Measurements from ENCODE around the gene DAPK2.
"Not testable (repeated sequence)": the region's sequence is repeated elsewhere in the genome, so short reads cannot be mapped to it uniquely, and the experiment has no call there.

Gene DAPK2

DNA sequence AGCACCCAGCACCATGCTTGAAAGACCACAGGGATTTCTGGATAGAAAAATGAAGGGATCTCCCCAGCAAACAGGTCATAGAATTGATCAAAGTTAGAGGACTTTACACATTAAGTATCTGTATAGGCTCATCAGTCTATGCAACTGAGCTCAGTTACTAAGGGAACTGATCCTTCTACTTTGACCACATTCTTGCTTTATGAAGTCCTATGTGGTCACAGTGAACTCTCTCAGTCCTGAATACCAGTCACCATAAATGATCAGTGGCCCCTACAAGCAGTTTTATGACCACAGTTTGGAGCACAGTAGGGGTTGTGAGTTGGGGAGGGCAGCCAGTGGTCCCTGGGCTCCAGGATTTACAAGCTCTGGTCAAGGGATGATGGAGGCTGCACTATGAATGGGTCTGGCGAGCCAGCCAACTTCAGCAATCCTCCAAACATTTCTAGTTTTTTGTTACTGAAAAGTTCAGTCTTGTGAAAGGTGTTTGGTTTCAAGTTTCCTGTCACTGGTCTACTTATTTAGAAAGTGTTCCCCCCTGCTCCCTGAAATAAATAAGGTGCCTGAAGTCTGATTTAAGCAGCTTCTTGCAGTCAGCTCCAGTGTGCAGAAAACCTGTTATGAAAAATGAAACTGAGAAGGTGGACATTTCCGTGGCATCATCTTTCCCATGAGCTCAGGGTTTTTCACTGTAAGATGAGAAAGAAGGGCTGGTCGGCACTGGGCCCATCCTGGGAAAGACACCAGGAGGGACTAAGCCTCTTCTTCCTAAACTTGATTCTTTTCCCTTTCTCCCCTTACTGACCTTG is 75.5 kb downstream of the DAPK2 start:
- DNase-seq = no peak

DNA sequence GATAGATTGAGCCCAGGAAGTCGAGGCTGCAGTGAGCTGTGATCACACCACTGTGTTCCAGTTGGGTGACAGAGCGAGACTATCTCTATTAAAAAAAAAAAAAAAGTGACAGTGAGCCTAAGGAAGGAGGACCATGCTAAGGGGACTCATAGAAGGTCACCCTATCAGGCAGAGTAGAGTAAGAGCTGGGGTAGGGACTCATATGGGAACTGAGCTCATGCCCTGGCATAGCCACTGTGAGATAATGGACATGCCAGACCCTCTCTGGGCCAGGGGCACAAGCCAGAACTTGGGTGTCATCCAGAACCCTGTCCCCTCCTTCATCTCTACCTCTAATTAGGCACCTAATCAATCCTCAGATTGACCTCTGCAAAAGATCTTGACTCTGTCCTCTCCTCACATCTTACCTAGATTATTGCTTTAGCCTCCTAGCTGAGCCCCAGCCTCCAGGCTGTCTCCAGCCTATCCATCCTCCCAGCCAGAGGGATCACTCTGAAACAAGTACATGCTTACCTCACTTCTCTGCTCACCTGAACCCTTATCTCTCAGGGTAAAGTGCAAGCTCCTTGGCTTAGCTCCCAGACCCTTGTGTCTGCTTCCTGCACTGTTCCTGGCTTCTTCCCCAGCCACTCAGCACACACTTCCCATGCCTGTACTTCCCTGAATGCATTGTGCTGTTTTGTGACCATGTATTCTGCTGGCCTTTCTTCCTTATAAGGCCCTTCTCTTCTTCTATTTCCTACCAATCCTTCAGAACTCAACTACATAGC is 76.4 kb downstream of the DAPK2 start:
- no peak for DNase-seq

DNA sequence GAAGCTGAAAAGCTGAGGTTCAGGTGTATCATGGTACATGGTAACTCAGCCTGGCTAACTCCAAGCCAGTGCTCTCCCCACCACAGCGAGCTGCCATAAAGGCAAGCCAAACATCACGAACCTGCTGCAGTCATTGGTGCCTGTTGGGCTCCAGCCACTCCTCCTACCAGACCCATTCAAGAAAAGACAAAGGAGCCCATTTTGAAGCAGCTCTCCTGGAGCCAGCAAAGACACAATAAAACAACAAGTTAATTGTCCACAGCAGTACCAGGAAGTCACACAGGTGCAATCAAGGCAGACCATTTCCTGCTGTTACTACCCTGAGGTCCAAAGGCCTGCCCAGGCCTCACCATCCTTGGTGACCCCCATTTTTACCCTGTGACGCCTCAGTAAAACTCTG is 77.6 kb downstream of the DAPK2 start:
- no peak for DNase-seq

DNA sequence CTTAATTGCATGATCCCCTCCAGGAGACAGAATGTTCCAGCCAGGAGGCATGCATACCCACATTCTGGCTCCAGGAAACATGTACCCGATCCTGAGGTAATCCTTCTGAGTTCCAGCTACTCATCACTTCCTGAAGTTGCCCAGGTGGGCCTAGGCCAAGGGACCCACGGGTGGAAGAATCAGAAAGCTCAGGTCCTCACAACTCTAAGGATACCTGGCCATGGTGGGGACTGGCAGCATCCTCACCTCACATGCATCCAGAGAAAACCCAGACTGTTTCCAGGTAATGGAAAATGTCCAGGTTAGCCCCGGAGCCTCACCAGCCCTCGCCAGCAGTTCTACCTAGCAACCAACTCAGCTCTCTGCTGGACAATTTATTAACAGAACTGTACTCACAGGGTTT is 78.2 kb downstream of the DAPK2 start:
- DNase-seq = no peak

DNA sequence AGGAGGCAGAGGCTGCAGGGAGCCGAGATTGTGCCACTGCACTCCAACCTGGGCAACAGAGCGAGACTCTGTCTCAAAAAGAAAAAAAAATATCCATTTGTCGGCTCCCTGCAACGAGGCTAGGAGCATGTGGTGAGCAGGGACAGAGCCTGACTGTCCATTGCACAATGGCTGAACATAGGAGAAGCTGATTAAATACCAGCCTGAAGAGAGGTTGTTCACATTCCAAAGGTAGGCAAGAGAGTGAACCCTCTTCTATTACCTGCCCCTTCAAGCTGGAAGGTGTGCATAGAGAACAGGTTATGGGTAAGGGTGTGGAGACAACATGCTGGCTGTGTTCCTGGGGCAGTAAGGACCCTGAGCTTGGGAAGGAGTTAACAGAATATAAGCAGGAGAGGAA is 78.7 kb downstream of the DAPK2 start:
- no peak for DNase-seq

DNA sequence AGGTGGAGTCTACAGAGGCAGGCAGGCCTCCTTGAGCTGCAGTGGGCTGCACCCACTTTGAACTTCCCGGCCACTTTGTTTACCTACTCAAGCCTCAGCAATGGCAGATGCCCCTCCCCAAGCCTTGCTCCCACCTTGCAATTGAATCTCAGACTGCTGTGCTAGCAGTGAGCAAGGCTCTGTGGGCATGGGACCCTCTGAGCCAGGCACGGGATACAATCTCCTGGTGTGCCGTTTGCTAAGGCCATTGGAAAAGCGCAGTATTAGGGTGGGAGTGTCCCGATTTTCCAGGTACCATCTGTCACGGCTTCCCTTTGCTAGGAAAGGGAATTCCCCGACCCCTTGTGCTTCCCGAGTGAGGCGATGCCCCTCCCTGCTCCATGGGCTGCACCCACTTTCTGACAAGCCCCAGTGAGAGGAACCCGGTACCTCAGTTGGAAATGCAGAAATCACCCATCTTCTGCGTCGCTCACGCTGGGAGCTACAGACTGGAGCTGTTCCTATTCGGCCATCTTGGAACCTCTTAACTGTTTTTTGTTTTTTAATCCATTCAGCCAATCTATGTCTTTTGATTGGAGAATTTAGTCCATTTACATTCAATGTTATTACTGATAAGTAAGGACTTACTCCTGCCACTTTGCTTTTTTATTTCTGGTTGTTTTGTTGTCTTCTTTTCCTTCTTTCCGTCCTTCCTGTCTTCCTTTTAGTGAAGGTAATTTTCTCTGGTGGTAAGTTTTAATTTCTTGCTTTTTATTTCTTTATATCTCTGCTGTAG is 83.2 kb downstream of the DAPK2 start:
- DNase-seq = not testable (repeated sequence)

GRCh38 chr15:63953524-63953923 is 92.8 kb downstream of the DAPK2 start:
- no peak for DNase-seq

DNA sequence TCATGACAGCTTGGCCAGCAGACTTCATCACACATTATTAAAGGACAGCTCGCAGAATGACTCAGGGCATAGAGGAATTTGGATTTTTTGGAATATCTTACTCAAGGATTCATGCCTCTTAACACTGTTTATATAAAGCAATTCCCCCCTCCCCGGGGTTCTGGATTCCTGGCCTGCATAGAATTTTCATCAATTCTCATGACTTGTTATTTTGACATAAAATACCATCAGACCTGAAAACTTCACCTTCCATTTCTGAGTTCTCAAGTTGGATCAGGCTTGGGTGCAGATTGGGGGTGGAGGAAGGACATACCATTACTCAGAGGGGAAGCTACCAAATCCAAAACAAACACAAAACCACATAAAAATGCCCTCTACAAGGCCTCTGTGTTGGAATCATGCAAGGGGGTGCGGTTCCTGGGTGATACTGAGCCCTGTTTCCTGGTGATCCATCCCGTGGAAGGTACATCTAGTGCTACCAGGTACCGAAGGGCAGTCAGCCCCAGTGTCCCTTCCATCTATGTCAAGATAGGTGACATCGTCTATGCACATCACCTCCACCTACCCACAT is 95.3 kb downstream of the DAPK2 start:
- DNase-seq = no peak

DNA sequence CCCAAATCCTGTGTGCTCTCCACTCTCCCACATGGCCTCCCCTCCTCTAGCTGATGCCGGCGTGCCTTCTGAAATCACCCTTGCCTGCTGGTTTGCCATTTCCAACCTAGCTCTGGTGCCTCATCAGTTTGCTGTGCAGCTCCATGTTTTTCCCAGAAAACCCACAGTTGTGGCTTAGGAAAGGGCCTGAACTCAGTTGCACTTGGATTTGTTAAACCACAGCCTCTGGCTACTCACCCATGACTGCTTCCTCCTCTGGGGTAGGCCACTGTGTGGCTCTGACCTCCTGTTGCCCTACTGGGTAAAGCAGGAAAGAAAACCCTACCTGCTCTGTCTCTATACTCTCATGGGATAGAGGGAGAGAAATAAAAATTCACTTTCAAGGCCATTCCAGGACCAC is 97.3 kb downstream of the DAPK2 start:
- DNase-seq = no peak

DNA sequence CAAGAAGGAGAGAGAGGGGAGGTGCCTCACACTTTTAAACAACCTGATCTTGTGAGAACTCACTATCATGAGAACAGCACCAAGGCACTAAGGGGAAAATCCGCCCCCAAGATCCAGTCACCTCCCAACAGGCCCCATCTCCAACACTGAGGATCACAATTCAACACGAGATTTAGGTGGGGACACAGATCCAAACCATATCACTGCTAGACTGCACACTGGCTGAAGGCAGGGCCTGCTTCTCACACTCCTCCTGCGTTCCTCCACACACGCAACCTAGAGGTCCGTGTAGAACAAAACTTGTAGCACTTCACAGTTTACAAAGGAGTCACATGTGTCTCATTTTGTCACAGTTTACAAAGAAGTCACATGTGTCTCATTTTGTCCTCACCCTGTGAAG is 97.8 kb downstream of the DAPK2 start:
- DNase-seq = no peak

DNA sequence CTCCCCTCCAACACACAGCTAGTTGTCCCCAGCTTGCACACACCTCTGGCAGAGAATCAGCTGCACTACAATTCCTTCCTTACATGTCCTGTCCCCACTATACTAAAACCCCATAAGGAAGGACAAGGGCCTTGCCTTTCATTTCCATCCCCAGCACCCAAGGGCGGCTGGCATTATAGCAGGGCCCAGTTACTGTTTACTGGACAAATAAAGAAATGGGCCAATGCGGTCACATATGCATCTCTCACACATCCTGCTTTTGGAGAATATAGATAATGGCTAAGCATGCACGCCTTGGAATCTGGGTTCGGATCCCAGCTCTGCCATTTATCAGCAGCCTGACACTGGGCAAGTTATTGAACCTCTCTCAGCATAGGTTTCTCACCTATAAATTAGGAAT is 99.1 kb downstream of the DAPK2 start:
- DNase-seq = no peak

DNA sequence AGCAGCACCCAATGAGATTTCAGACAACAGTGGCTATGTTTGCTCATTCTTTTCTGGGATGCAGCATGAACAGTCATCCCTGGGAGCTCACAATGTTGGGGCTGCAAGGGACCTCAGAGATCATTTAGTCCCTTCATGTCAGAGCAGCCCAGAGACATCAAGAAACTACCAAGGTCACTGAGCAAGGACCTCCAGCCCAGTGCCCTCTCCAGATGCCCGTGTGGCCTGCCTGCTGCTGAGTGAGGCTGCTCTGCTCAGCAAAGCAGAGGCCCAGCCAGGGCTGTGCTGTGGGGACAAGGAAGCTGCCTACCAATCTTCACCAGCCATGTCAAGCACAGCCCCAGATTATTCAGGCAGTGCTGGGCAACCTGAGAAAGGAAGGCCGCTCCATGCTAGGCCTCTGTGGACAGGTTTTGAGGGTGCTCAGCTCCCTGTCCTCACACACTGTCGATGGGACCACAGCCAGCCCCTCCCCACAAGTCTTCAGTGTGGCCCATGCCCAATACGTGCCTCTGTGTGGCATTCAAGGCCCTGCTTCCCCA is 99.7 kb downstream of the DAPK2 start:
- no peak for DNase-seq

DNA sequence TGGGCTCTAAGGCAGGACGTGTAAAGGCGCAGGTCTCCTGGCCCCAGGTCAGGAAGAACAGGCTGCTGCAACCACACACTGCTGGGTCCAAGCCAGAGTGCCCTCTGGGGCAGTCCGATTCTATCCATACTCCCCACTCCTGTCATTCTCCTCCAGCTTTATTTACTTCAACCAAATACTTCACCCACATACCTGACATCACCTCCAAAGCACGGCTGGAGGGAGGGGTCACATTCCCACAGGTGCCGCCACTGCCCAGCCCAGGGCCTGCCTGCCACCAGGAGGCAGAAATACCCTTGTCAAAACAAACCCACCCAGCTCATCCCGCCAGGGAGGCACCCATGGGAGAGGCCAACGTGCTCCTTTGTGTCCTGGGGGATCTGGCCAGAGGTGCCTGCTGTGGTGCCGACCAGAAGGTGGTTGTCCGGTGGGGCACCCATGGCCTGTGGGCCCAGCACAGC is 100.4 kb downstream of the DAPK2 start:
- no peak for DNase-seq

DNA sequence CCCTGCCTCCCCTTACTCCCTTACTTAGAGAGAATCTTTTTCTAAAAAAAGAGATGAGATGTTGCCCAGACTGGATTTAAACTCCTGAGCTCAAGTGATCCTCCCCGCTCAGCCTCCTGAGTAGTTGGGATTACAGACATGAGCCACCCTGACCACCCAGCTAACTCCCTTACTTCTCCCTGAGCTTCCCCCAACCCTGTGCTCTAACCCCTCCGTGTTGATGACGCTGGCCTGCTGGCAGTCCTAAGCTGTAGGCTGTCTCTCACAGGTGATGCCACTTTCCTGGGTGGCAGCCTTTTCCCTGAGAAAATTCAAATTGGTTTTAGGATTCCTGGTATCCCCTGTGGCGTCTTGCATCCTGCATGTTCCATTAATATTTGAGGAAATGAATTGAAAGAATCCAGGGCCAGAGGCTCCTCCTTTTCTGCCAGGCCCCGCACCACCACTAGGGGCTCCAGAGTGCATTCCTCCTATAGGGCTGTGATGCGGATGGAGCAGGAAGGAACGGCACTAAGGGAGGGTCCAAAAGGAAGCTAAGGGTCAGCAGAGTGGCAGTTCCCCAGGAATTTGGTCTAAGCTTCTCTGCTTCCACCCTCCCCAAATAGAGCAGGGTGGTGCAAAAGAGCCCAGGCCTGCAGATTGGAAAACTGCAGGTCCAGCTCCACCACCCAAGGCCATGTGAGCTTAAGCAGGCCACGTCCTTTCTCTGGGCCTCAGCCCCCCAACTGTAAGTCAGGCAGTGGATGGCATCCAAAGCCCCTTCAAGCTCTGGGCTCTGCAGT is 101.1 kb downstream of the DAPK2 start:
- peak; percentile 71 for DNase-seq

- no peak for DNase-seq
These were observed 101.7 kb downstream of the DAPK2 start for GRCh38 chr15:63944681-63944955.

- DNase-seq = no peak
These were observed 102.2 kb downstream of the DAPK2 start for GRCh38 chr15:63943829-63944680.

- DNase-seq = no peak
These were observed 103.6 kb downstream of the DAPK2 start for GRCh38 chr15:63942486-63943365.

DNA sequence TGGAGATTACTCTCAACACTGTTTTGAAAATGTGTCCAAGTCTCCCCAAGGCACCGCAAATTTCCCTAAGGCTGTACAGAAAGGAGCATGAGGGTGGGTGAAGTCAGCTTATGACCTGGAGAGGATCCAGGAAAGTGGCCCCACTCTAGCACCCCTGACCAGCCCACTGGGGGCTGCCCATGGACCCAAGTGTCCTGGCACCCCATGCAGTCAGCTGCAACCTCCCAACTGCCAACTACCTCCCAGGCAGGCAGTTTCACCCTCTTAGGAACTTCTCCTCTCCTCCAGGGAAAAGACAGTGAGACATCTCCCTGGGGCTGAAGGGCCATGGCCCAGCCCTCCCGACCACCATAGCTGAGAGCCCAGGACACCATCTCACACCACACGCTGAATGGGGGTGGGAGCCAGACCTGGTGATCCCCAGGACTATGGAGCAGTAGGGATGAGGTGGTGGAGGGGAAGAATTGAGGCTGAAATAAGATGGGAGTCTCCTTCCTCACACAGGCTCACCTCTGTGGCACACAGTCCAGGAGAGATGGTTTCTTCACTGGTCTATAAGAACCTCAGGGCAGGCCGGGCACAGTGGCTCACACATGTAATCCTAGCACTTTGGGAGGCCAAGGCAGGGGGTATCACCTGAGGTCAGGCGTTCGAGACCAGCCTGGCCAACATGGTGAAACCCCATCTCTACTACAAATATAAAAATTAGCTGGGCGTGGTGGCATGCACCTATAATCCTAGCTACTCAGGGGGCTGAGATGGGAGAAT is 104.4 kb downstream of the DAPK2 start:
- DNase-seq = no peak

- DNase-seq = no peak
These were observed 105.2 kb downstream of the DAPK2 start for GRCh38 chr15:63940966-63941620.

All from activated T-cell treated with anti-CD3 and anti-CD28 coated beads, Interleukin-2, amount 50 U/mL, for 1 hour (primary cell).